Anterior cingulate cortex (tissue), 58 donors: ENCODE measurements around the gene CADM4.

Experiments used
- DNase-seq, 58 donors: peaks; one replicate each; lab custom pipeline; 2025; lab: John Stamatoyannopoulos, UW

CADM4 gene

DNA sequence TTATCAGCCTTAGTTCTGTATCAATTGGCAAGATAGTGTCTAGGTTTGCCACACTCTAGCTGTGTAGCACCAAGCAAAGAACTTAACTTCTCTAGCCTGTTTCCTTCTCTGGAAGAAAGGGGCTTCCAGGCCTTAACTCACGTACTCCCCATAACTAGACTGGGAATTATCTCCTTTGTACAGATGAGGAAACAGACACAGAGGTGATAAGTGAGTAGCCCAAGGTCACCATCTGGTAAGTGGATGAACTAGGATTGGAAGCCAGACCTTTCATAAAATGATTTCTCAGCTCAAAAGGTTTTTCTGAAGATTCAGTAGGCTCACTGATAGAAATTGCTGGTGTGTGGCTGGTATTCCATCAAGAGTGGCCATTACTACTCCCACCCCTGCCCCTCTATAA, 23.3 kb downstream of the CADM4 start:
- no peak for DNase-seq

DNA sequence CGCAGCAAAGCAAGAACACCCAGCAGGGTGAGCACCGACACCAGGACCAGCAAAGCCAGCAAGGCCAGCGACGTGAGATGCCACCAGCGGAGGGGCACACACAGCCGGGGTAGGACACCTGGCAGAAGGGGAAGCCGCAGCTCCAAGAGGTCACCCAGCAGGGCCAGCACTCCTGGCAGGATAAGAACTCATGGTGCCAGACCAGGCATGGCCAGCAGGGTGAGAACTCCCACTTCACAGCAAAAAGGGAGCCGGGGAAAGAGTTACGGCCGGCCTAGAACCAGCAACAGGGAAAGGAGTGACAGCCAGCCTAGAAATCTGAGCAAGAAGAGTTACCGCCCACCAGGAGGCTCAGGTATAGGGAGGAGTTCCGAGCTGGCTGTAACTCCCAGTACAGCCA, 27.3 kb downstream of the CADM4 start:
- no peak for DNase-seq

GRCh38 chr19:43611788-43612187, 27.9 kb downstream of the CADM4 start, which contains the start of gene SRRM5:
SRRM5 (plus strand) TSS chr19:43612088; CDS start chr19:43612122, 34 bp downstream.
- no peak for DNase-seq

- no peak for DNase-seq
These were observed 29.2 kb downstream of the CADM4 start for GRCh38 chr19:43610493-43610892.

DNA sequence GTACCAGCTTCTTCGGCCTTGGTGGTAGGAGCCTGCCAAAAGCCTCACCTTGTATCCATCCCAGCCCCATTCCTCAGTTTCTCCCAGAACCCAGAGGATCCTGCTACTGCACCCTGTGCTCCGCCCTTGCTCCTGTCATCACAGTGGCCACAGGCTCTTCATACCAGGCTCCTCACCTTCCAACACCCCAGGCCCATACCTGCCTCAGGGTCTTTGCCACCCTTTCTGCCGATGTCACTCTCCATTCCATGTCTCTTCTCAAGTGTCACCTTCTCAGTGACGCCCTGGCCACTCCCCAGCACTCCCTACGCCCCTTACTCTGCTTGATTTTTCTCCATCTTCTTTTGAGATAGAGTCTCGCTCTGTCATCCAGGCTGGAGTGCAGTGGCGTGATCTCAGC, 29.8 kb downstream of the CADM4 start:
- DNase-seq, result no peak

GRCh38 chr19:43607238-43608205, 32.1 kb downstream of the CADM4 start:
- no peak for DNase-seq

DNA sequence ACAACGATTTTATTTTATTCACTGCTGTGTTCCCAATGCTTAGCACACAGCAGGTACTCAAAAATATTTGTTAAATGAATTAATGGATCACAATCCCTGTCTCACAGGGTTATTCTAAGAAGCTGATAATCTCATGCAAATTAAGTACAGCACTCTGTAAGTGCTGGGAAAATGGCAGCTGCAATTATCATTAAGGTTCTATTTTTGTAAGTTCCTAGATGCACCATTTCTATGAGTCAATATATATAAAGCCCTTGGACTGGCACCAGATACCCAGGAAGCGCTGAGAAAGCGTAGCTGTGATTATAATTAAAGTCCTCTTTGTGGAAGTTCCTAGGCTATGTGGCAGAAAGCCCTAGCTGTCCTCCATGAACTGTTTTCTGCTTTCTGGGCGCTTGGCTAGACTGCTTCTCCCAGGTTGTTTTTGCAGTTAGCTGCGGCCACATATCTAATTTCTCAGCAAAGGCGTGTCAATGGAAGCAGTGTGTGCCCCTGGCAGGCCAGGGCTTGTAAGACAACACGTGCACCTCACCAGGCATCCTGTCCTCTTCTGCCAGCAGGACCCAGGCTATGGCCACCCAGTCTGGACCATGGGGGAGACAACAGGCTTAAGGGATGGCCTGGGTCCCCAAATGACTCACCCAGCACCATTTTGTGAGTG, 33.0 kb downstream of the CADM4 start:
- DNase-seq, result peak in 14 of 58 donors; percentile 4 to 75 (median 20)

DNA sequence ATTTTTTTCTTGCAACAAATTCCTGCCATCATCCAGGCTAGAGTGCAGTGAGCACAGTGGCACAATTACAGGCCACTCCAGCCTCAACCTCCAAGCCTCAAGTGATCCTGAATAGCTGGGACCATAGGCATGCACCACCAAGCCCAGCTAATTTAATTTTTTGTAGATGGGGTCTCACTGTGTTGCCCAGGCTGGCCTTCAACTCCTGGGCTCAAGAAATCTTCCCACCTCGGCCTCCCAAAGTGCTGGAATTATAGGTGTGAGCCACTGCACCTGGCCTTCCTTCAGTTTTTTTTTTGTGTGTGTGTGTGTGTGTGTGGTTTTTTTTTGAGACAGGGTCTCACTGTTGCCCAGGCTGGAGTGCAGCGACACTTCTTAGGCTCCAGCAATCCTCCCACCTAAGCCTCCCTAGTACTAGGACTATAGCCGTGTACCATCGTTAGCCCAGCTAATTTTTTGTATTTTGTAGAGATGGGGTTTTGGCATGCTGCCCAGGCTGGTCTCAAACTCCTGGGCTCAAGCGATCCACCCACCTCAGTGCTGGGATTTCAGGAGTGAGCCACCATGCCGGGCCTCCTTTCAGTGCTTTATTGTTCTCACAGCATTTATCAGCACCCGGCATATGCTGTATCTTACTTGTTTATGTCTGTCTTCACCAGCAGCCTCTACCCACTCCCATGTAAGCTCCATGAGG, 33.6 kb downstream of the CADM4 start:
- DNase-seq, result peak in 12 of 58 donors; percentile 7 to 41 (median 21)

DNA sequence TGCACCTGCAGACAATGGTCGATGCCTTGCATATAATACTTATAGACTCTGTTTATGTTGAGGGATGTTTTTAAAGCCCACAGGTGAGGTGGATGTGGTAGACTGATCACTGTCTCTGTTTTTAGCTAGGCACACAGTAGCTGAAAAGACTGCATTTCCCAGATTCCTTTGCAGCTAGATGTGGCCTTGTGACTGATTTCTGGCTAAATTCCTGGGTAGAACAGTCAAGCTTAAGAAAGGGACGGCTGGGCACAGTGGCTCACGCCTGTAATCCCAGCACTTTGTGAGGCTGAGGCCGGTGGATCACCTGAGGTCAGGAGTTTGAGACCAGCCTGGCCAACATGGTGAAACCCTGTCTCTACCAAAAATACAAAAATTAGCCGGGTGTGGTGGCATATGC, 39.3 kb downstream of the CADM4 start:
- DNase-seq, result peak in 4 of 58 donors; percentile 5 to 14 (median 9)

DNA sequence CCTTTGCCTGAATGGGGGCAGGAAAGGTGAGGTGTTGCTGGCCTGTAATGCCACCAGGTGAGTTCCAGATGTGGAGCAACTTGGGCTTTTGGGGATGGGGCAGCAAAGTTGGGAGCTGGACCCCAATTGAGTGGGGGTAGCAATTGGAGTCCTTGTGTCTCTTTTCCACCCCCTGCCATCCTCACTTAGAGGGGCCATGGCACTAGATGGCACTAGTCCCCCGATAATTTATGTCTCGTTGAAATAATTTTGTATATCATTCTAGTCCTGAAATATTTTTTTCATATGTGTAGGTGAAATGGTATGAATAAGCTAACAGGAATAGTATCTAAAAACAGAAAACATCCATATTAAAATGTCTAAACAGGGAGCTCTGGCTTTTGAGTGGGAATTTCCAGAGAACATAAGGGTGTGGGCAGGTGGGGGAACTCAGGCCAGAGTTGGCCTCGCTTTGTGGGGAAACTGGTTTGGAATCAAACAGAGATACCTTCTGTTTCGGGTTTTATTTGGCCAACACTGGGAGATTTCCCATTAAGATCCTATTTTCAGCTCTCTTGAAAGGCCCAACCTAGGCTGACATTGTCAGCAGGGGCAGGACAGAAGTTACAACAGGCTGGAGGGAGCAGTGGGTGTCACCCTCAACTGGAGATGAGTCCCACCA, 39.9 kb downstream of the CADM4 start:
- peak in 2 of 58 donors; percentile 3 to 7 for DNase-seq

GRCh38 chr19:43598445-43599240, 41.0 kb downstream of the CADM4 start:
- no peak for DNase-seq

DNA sequence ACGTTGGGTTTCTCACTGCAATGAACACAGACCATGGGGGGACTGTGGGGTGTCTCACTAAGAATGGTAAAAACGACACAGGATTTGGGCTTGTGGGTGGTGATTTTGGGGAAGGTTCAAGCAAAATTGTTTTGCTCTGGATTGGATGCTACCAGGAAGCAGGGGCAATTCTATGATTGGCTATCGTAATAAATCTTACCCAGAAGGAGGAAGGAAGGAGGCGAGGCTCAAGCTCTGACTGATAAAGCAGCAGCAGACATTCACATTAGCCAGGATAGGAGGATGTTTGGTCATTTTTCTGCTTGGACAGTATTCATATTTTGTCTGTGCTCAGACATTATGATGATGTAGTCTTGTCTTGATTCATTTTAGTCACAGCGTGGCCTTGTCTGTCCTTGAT, 41.8 kb downstream of the CADM4 start:
- DNase-seq, result no peak

GRCh38 chr19:43596842-43597461, 42.7 kb downstream of the CADM4 start:
- no peak for DNase-seq

DNA sequence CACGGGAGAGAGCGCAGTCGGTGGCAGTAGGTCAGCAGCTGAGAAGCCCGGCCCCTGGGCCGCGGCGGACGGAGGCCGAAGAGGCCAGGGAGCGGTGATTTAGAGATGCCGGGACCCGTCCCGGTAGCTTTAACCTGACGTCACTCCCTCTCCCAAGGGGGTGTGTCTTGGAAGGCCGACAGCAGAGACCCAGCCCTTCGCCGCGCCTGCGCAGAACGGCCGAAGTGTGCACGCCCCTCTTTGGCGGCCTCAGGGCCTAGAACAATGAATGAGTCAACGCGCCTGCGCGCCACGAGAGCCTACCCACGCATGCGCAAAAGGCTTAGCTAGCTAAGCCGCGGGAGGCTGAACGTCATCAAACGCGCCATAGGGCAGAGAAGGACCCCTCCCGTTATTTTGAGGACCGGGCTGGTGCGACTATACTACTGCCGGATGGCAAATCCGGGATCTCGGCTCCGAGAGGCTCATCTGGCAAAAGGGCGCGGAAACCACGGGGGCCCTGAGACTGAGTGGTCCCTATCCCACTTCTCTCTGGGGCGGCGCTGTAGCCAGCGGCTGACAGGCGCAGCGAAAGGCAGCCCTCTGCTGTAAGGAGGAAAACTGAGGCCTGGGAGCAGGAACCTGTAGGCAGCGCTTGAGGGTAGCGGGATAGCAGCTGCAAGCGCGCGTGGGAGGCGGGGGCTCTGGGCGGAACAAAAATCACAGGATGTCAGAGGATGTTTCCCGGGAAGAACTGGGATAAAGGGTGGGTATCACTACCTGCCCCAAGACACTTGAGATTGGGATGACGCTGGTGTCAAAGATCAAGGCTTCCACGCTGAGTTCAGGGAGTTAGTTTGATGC, 43.4 kb downstream of the CADM4 start, which contains the start of the genes IRGQ and ZNF576:
Gene IRGQ (minus strand): TSS at position 136 of the 843 bp plus-strand sequence. CDS start 796 bp downstream, outside the sequence.
Gene ZNF576 (plus strand): TSS at position 597 of the 843 bp plus-strand sequence. CDS start 514 bp downstream, outside the sequence.
- peak; percentile 96 to 100 (median 99) for DNase-seq

- DNase-seq, result peak in 3 of 58 donors; percentile 39 to 61 (median 48)
These were observed 44.0 kb downstream of the CADM4 start for GRCh38 chr19:43595605-43595998.

GRCh38 chr19:43594710-43595604, 44.7 kb downstream of the CADM4 start:
- DNase-seq, result peak in 29 of 58 donors; percentile 9 to 48 (median 31)
